Measurements from ENCODE around the gene LRRC55.

LRRC55 gene

DNA sequence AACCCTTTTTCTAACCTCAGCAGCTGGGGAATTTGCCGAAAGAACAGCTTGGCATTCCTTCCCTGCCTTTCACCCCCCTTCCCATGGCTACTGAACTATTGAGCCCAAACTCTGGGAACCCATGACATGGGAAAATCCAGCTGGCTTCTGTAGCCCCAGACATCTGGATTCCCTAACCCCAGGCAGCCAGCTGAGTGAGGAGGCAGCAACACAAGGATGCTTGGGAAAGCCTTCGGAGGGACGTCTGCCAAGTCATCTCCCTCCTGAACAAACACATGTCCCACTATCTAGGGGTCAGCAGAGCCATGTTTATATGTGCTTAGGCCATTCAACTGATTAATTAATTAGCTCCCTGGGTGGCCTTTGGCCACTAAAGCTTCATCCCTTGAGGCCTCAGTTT, 21.6 kb downstream of the LRRC55 start:
- no peak for DNase-seq (ENCODE audit: low spot score)

DNA sequence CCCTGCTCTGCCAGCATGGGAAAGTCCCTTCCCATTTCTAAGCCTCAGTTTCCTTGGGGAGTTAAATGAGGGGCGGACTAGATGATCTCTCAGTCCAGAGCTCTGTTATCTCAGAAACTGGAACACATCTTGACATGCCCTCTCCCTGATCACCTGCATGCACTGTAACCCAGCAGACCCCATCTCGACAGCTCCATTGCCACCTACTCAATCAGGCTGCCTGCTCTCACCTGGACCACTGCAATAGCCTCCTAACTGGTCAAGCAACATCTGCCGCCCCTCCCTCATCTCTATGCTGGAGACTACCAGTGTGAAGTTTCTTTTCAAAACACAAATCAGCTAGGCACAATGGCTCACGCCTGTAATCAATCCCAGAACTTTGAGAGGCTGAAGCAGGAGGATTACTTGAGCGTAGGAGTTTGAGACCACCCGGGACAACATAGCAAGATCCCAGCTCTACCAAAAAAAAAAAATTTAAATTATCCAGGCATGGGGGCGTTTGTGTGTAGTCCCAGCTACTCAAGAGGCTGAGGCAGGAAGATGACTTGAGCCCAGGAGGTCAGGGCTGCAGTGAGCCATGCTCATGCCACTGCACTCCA, 22.2 kb downstream of the LRRC55 start:
- no peak for DNase-seq (ENCODE audit: low spot score)

DNA sequence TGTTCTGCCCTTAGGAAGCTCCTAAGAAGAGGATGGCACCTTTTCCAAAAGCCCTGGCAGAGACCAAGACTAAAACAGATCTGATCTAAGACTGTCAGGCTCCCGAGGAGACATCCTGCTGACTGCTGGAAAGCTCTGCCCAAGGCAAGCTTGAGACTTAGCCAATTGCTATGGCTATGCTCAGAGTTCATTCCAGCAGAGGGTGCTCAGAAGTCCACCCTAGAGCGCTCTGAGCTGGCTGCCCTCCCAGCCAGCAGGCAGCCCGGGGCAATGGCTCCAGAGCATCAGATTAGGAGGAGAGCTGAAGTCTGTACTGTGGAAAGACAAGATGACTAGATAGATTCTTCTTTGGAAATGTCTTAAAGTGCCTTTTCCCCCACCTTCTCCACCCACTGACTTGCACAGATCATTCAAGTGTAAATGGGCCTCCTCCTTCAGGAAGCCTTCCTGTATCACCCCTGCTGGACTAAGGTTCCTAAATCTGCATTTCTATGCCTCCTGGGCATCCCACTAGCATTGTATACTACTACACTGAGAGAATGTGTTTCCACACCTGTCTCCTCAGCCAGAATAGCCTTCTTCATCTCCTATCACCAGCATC, 23.4 kb downstream of the LRRC55 start:
- peak; percentile 28 for DNase-seq (ENCODE audit: low spot score)

DNA sequence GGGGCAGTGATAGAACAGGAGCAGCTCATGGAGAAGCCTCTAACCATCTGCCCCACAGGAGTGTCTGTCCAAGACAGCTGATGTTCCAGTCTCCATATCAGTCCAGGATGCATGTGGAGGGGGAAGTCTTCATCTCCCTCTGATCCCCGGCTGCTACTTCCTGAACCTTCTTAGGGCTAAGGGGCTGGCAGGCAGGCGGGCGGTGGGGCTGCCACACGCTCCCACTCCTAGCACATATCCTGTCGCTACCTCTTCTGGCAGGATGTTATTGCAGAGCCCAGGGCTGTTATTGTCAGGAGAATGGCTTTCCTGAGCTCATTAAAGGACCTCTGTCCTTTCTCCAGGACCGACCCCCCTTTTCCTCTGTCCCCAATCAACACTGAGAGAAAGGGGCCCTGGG, 25.4 kb downstream of the LRRC55 start:
- DNase-seq (ENCODE audit: low spot score) = no peak

GRCh38 chr11:57210781-57211180, 29.0 kb downstream of the LRRC55 start:
- no peak for DNase-seq (ENCODE audit: low spot score)

DNA sequence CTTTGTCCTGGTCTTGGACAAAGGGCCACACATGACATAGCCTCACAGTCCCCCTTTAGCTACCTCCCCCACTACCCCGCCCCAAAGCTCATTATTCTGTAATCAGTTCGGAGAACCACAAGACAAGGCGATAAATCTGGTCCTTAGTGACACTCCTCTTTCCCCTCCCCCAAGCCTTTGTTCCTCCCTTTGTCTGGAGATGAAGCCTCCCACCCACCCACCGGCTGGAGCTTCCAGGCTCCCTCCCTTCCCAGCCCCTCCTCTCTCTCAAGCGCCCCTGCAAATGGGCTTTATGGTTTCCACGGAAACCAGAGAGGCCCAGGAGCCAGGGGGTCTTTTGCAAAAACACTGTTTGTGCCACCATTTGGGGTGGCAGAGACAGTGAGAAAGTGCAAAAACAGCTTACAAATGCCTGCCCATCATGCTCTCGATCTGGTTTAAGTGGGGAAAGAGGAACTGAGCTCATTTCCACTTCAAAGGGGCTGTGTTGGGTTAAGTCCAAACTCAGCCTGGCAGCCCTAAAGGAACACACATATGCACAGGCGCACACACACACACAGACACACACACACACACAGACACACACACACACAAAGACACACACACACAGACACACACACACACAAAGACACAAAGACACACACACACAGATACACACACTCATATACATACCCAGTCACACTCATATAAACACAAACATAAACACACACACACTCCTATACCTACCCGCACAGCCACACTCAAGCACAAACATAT, 31.8 kb downstream of the LRRC55 start:
- no peak for DNase-seq (ENCODE audit: low spot score)

- DNase-seq (ENCODE audit: low spot score) = no peak
Measured at GRCh38 chr11:57214098-57214417, 32.3 kb downstream of the LRRC55 start.

GRCh38 chr11:57214494-57214893, 32.7 kb downstream of the LRRC55 start:
- DNase-seq (ENCODE audit: low spot score) = no peak

GRCh38 chr11:57216463-57216862, 34.7 kb downstream of the LRRC55 start:
- no peak for DNase-seq (ENCODE audit: low spot score)

DNA sequence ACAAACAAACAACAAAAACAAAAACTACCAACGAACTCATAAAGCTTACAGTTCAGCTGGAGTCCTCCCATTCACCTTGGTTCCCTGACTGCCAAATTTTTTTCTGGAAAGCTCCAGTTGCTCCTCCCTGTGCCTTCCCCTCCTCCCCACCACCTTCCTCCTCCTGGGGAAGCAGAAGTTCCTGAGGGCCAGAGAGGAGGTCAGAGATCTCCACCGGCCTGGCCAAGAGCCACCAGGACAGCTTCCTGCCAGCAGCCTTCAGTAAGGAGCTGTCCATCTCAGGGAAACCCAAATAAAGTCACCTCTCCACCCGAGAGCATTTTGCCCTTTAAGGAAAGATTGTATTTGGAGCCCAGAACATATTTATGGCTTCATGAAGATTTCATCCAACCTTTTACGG, 35.3 kb downstream of the LRRC55 start:
- no peak for DNase-seq (ENCODE audit: low spot score)

DNA sequence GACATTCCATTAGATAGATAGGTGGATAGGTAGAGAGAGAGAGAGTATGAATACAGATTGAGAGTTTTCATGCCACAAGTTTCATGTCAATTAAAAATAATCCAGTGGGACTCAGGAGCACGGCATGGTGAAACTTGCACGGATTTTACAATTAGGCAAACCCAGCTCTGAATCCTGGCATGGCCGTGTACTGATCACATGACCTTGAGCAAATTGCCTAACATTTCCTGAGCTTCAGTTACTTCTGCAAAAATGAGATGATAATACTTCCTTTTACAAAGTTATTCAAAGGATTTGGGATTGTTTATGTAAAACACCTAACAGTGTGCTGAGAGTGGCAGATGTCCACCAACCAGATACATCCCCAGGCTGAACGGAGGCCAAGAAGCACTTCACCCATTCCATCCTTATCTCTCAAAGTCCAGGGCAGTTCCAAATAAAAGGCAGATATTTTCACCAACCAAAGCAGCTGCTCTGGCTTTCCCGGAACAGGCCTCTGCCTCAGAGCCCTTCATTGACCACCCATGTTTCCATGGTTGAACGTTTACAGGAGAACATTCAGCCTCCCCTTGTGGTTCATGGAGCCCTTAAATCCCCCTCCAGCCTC, 37.4 kb downstream of the LRRC55 start:
- no peak for DNase-seq (ENCODE audit: low spot score)

GRCh38 chr11:57222239-57222638, 40.5 kb downstream of the LRRC55 start:
- DNase-seq (ENCODE audit: low spot score) = no peak

DNA sequence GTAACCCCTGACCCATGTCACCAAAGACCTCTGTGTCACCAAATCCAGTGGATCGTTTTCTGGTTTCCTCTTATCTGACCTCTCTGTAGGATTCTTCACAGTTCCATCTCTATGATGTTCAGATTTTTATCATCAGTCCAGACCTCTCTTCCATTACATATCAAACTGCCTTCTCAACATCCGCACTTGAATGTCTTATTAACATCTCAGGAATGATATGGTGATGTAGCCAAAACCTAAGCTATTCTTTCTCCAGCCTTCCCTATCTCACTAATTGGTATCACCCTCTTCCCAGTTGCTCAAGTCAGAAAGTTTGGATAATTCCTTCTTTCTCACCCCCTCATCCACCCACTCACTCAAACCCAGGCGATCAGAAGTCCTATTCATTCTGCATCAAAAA, 41.8 kb downstream of the LRRC55 start:
- no peak for DNase-seq (ENCODE audit: low spot score)

DNA sequence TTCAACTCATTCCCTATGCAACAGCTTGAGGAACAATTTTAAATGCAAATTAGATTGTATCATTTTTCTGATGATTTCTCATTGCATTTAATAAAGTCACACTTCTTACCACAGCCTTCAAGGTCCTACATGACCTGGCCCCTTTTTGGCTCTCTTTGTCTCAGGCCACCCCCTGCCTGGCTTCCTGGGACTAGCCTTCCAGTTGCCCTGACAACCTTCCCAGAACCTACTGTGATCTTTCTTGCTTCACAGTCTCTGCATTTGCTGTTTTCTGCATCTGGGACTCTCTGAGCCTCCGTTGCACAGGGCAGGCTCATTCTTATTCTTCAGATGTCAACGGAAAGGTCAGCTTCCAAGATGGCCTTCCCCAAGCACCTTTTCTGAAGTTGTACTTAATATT, 42.4 kb downstream of the LRRC55 start:
- no peak for DNase-seq (ENCODE audit: low spot score)

DNA sequence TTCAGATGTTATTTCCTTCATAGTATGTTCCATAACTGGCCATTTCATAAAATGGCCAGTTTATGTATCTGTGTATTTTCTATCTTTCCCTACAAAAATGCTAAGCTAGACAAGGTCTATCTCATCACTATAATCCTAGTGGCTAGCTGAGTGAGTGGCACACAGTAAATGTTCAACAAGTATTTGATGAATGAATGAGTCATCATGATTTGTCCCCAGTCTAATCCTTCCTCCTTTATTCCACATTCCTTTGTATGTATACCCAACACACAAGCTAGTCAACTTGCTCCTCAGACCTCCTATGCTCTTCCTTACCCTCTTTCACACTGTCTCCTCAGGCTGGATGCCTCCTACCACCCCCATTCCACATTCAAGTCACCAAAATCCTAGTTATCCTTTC, 42.8 kb downstream of the LRRC55 start:
- no peak for DNase-seq (ENCODE audit: low spot score)

GRCh38 chr11:57228600-57228999, 46.8 kb downstream of the LRRC55 start:
- DNase-seq (ENCODE audit: low spot score) = no peak

- no peak for DNase-seq (ENCODE audit: low spot score)
Measured at GRCh38 chr11:57230316-57230715, 48.6 kb downstream of the LRRC55 start.

DNA sequence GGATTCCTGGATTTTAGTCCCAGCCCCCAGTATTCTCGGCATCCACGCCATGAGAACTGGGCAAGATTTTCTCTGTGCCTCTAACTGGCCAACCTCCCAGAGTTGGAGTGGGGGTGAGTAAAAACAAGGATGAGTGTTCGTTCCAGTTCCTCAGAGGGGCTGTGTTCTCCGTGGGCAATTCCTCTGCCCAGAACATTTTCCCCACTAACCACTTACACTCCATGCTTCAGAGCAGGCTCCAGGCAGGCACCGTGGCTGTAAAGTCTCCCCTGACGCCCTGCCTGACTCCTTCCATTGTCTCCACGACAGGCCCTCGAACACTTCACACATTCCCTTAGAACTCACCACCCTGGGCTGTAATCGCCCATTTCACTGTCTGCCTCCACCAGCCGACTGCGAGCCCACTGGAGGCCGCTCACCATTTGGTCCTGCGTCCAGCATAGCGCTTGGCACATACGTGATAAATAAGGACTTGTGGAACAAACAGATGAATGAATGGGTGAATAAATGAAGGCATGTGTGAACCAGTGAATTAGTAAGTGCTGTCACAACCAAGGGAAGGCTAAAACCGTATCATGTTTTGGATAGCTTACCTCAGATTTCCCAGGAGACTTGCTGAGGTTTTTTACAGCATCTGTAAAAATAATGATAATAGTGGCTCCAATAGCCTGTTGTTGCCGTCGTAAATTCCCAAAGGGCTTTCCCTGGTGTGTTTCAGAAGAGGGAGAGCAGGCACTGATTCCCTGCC, 49.2 kb downstream of the LRRC55 start:
- DNase-seq (ENCODE audit: low spot score) = peak; percentile 32

DNA sequence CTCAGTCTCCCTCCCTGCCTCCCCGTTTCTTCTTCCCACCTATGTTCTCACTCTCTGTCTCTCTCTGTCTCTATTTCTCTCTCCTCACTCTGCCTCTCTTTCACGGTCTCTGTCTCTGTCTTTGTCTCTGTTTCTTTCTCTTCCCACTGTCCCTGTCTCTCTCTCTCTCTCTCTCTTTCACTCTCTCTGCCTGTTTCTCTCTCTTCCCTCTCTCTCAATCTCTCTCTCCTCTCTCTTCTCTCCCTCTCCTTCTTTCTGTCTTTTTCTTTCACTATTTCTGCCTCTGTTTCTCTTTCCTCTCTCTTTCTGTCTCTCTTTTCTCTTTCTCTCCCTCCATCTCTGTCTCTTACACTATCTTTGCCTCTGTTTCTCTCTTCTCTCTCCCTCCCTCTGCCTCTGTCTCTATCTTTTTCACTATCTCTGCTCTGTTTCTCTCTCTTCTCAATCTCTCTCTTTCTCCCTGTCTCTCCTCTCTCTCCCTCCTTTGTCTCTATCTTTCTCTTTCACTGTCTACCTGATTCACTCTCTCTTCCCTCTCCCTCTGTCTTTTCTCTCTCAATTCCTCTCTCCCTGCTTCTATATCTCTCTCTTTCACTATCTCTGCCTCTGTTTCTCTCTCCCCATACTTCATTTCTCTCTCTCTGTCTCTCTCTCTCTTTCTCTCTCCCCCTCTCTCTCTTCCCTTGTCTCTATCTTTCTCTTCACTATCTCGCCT, 49.9 kb downstream of the LRRC55 start:
- DNase-seq (ENCODE audit: low spot score) = no peak

- no peak for DNase-seq (ENCODE audit: low spot score)
Measured at GRCh38 chr11:57233702-57234101, 51.9 kb downstream of the LRRC55 start.

DNA sequence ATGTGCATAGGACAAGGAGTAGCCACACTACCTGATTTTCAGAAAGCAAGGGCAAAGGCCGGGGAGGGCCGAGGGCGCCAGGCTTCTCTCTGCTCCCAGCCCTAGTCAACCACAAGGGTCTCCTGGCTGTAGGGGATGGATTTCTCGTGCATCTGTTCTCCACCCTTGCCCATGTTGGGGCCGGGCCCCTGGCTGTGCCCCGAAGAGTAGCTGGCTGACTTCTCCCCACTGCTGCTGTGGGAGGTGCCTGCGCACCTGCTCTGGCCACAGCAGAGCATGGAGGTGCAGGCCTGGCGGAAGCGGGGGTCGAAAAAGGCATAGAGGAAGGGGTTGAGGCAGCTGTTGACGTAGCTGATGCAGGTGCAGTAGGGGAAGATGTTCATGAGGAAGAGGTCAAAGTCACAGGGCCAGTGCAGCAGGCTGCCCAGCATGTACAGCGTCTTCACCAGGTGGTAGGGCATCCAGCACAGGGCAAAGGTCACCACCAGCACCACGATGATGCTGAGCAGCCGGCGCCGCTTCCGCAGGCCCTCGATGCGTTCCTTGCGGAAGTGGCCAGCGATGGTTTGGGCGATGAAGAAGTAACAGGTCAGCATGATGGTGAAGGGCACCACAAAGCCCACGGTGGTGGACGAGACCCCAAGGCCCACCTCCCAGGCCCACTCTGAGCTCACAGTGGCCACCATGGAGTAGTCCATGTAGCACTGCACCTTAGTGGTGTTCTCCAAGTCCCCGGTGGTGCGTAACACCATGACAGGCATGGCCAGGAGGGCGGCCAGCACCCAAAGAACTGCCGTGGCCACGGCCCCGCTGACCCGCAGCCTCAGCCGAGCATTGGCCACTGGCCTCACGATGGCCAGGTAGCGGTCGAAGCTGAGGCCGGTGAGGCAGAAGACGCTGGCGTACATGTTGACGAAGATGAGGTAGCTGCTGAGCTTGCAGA, 54.3 kb downstream of the LRRC55 start:
- no peak for DNase-seq (ENCODE audit: low spot score)

Measured in pons (tissue), 1 donor.